Right hindlimb (tissue), 1 donor: Measurements from ENCODE around the gene CMC2.

Experiments used
- DNase-seq: peaks from one replicate; pipeline ENCODE4 v3.0.0-alpha.2; 2018

Gene CMC2

DNA sequence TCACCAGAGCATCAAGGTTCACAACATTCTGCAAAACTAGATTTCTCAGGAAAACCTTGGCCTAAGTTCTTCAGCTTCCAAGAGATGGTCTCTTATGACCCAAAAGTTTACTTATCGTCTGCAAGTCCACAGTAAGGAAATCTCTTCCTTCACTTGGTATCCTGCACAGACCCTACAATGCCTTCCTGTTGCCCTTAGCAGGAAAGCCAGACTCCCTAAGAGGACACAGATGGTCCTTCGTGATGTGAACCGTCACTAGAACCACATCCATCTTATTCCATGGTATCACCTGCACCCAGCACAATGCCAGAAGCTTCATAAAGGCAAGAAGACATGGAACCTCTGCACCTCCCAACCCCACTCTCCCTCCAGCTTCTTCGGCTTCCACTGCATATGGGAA lies 34.1 kb downstream of the CMC2 start:
- DNase-seq, result no peak

DNA sequence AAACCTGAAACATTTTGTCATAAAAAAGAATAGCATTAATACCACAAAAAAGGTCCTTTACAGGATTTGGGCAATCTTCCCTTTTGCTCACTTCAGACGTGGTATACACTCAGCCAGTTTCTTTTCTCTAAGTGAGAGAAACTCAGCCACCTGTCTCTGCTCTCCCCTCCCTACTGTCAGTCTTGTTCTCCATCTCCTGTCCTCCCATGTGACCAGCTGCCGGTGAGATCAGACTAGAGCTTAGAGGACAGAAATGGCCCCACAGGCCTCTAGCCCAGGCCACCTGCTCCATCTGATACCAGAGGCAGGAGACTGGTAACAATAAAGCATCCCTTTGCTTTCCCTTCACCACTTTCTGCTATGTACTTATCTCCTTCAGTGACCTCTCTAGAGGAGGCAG lies 34.9 kb downstream of the CMC2 start:
- no peak for DNase-seq

DNA sequence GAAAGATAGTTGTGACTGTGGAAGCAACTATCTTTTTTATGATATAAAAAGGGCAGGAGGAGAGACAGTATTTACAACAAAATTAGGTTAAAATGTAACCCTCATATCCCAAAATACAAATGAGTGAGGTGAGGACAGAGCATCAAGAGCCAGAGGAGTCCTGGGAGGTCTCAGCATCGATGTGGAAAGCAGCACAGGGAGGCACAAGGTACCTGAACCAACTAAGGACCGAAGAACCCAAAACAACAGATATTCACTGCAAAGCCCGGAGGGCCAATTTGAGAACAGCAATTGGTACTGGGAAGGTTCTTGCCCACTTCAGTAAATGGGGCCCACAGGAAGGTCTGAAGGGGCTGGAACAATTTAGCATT lies 37.6 kb downstream of the CMC2 start:
- no peak for DNase-seq

DNA sequence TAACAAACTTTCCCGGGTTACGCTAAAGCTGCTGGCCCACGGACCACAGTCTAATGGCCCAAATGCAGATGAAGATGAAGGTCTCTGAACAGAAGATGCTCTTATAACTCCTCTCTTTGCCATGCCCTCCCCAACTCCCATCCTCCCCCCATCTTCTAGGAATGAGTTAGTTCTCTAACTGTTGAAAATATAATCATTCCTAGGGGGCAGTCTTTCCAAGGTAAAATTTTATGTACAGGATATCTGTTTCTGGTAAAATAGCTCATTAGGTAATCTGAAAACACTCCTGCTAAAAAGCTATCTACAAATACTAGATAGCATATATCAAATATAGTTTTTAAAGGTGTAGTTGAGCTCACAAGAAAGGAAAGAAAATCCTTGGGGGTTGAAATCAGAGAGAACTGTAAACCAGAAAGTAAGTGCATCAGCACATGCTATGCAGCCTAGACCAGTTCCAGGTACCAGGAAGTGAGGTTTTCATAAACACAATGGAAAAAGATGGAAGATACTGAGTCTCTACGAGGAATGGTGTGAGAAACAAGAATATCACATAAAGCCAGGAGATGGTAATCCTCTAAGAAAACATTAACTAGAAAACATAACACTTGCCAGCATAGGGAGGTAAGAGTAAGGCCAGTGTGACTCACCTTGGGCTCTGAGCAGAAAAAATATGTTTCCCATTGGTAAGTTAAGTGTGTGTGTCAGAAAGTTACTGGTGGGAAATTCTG lies 38.1 kb downstream of the CMC2 start:
- DNase-seq, result no peak

DNA sequence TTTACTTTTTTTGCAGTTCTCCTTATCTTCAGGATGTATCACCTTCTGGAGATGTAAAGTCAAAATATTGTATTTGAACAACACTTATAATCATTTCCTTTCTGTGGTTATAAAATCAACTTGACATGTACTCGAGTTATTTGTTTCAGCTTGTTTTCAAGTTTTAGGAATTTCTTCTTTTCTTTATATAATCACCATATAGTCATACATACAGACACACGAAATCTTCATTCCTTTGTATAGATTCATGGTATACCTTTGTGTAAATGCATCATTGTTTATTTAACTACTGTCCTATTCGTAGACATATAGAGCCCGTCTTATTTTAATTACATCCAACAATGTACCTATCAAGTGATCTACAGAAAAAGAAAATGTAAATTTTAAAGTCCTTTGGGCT lies 40.1 kb downstream of the CMC2 start:
- no peak for DNase-seq

DNA sequence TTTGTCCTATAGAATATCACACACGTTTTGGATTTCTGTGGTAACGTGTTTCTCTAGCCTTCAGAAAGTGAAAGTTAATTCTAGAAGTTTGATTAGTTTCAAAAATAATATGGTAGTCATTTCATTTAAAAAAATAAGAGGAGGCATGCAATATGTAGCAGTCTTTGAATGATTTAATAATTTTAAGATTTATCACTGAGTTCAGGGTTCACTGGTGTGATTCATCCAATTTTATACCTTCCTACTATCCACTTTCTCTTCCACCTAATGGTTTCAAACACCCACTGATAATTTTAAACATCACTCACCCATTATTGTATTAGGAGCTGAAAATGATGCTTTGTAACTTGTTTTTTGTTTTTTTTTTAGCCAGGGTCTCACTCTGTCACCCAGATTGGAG lies 42.3 kb downstream of the CMC2 start:
- DNase-seq, result no peak

DNA sequence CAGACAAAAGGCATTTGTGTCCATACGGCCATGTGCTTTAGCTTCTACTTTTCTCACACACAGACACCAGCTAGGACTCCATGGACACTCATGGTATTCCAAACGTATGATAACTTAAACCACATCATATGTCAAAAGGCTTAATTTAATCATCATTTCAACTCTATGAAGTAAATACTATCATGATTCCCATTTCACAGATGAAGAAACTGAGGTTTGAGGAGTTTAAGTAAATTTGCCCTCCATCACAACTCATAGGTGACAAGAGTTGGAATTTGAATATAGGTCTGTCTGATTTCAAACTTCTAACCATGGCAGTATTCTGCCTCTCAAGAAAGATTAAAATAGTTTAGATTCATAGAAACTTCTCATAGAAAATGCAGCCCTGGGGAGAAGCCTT lies 43.8 kb downstream of the CMC2 start:
- no peak for DNase-seq

DNA sequence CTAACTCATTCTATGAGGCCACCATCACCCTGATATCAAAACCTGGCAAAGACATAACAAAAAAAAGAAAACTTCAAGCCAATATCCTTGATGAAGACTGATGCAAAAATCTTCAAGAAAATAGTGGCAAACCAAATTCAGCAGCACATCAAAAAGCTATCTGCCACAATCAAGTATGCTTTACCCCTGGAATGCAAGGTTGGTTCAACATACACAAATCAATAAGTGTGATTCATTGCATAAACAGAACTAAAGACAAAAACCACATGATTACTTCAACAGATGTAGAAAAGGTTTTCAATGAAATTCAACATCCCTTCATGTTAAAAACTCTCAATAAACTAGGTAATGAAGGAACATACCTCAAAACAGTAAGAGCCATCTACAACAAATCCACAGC lies 48.4 kb downstream of the CMC2 start:
- no peak for DNase-seq

DNA sequence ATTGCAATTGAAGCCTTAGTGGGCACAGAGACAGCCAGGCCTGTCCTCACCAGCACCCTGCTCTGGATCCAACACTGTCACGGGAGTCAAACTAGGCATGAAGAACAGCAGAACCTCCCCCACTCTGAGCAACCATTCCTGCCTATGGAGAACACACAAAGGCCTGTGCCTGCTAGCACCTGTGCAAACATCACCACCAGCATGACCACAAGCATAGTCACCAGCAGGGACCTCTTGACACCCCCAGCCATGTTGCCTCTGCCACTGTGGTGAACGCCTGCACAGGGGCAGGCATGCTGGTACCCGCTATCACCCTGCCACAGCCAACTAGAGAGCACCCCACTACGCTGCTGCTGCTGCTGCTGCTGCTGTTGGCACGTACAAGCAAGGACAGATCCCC lies 51.7 kb downstream of the CMC2 start:
- DNase-seq, result no peak

DNA sequence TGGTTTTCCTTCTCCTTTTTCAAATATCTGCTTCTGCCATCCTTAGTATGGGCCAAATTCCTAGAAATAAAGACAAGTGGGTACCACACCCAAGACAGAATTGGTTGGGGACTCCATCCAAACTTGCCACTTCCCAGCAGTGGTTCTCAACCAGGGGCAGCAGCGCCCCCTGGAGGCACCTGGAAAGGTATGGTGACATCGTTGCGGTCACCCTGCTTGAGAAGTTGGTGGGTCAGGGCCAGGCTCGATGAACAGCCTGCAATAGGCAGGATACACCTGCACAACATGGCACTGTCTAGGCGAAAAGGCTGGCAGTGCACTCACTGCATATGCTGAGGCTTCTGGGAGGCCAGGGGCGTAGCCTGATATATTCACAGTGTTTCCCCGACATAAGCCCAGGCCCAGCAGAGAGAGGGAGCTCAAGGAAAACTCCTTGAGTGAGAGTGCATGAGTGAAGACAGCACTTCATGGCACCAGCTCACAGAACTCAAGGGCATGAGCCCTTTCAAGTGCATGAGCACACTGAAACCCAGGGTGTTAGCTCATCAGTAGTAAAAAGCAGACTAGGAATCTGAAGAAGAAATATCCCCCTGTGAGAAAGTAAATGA lies 57.7 kb downstream of the CMC2 start:
- peak; percentile 45 for DNase-seq

DNA sequence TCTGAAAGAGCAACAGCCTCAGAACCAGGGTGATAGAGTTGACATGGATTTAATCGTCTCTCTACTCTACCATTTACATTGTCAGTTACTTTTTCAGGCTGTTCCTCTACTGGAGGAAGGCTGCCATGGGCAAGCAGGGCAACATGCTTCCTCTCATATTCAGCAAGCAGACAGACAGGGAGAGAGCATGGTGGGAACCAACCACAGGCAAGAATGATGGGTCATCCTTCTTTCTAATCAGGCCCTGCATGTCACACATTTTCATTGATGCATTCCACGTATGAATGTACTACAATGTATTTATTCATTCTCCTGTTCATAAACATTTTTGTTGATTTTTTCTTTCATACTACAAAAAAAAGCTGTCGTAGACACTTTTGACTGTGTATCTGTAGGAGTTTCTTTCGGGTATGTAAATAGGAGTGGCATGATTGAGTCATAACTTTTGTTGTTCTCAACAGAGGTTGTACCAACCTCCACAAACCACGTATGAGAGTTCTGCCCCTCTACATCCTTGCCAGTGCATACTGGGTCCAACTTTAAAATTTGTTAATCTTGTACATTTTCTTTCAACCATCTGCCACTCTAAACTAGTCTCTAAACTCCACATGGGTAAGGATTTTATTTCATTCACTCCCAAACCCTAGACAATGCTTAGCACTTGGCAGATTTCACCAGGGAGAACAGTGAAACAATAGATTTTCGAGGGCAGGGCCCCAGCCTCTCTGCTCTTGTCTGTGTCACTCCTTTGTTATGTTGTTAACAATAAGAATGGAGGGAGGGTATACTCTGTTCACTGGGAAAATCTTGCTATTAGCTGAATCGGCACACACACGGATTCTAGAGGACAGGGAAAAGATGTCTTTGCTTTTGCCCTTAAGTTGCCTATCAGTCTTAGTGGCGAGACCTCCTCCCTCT lies 58.7 kb downstream of the CMC2 start:
- no peak for DNase-seq

DNA sequence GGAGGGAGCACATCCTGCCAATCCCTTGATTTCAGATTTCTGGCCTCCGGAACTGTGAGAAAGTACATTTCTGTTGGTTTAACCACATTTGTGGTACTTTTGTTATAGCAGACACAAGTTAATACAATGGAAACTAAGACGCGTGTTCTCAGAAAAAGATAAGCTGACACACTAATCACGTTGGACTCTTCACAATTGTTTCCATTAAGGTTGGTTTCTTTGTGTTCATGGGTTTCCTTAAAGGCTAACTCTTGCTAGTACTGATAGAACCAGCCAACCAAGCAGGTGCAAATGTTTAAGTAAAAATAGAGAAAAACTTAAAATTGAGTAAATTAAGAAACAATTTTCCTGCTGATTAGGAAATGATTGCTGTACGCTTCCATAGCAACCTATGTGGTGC lies 59.4 kb downstream of the CMC2 start:
- no peak for DNase-seq

DNA sequence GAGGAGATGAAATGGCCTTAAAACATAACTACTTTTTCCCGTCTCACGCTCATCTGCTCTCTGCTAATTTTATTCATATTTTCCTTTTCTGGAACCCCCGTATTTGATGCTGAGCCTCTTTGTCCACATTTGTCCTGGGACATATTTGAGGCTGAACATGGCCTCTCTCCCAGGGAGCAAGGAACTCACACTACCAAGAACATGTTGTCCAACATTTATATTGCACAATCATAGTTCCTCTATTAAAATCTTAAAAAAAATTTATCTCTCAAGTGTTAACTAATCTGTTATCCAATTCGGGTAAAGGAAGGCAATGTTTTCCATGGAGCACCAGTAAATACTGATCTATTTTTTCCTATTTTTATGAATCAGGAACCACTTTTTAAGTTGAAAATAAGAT lies 60.2 kb downstream of the CMC2 start:
- no peak for DNase-seq

DNA sequence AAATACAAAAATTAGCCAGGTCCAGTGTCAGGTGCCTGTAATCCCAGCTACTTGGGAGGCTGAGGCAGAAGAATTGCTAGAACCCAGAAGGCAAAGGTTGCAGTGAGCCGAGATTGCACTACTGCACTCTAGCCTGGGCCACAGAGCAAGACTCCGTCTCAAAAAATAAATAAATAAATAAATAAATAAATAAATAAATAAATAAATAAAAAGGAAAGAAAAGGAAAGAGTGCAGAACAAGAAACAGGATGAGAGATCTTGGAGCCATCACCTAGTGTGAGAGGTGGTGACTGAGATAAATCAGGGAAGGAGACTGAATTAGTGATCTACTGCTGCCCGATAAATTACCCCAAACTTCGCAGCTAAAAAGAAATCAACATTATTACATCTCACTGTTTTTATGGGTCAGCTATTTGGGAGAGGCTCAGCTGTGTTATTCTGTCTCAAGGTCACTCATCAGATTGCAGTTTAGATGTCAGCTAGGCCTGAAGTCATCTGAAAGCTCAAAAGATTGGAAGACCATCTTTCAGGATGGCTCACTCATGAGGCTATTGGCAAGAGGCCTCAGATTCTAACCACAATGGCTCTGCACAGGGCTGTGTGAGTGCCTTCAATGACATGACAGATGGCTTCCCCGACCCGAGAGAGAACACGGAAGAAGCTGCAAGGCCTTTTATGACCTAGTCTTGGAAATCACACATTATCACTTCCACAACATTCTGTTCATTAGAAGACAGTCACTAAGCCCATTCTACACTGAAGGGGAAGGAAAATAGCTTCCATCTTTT lies 66.4 kb downstream of the CMC2 start:
- no peak for DNase-seq

DNA sequence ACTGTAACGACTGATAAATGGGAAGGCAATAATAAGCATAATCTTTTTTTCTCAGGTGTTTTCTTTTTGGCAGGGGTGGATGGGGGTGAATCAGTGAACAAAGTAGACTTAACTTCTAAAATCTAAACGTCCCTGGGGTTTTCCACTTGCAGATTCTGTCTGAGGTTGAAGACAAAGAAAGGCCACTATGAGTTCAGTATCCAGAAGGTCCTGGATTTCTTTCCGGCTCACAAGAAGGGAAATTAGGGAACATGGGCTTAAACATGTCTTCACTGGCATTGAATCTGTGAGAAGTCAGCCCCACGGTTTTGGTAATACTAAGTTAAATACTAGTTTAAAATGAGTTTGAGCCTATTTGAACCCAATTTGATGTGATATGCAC lies 67.8 kb downstream of the CMC2 start:
- no peak for DNase-seq

DNA sequence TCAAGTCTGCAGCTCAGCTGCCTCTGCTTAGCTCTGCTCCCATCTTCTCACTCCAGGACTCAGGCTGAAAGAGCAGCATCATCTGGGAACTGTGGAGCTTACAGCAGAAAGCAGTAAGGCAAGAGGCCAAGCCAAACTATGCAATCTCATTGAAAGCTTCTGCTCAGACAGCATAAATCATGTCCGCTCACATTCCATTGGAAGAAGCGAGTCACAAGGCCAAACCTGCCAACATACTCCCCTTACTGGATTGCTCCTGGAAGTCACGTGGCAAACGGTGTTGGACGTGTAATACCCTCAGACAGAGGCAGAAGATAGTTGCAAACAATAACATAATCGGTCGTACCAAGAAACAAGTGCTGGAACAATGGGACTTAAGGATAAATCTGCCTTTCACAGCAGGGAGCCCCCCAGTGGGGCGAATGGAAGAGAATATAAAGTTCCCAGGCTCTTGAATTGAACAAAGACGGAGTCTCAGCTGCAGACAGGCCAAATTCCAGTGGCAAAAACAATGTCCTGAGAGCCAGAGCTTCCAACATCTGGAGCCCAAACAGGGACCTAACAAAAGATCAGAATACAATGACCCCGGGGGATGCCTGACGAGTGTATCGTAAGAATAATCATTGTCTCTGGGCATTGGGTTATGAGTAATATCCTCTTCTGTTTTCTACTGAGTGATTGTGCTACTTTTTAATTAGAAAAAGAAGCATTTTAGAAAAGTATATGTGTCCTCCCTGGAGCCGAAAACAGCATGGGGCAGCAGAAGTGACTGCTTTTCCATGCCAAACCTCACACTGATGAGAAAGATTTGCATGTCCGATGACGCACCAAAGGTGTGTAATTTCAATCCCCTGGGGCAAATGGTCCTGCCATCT lies 68.4 kb downstream of the CMC2 start:
- peak; percentile 88 for DNase-seq

DNA sequence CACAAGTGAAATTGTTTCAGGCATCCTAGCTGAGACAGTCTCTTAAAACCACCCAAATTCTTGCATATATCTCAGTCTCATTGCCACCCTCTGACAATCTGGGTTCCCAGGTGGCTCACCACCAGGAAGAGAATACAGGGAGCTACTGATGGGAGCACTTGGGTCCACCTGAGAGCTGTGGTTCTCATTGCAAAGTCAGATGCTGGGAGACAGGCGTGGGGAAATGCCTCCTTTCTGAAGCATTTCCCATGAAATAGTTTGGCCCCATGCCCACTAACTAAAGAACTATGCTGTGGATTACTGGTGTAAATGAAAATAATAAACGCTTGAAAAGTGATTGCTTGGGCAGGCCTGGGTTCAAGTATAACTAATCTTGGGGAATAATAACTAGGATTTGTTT lies 70.3 kb downstream of the CMC2 start:
- DNase-seq, result no peak

DNA sequence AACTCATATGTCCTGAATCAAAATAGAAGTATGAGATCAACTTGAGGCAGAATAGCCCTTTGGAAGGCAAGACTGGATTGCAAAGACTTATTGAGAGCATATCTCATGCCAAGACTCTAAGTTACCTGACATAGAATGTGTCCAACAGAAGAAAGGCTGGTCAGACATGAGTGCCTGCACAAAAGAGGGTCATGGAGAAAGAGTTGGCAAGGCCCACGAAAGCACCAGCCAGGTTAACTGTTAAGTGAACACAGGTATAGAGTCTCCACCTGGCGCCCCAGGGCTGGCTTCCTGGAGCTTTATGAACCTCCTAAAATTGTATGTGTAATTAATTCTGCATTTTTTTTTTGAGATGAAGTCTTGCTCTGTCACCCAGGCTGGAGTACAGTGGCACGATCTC lies 71.0 kb downstream of the CMC2 start:
- DNase-seq, result no peak

DNA sequence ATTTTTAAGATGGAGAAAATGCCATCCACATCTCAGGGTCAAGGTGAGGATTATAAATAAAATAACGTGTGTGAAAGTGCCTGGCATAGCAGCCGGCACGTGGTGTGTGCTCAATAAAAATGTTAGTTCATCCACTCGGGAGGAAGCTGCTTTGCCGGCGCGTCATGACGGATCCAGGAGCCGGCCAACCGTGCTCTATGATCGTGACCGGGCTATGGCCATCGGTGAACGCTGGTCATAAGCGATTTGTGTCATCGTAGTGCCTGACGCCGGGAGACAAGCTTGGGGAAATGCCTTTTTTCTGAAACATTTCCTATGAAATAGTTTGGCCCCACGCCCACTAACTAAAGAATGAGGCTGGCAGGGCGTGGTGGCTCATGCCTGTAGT lies 74.0 kb downstream of the CMC2 start:
- DNase-seq, result peak; percentile 66

DNA sequence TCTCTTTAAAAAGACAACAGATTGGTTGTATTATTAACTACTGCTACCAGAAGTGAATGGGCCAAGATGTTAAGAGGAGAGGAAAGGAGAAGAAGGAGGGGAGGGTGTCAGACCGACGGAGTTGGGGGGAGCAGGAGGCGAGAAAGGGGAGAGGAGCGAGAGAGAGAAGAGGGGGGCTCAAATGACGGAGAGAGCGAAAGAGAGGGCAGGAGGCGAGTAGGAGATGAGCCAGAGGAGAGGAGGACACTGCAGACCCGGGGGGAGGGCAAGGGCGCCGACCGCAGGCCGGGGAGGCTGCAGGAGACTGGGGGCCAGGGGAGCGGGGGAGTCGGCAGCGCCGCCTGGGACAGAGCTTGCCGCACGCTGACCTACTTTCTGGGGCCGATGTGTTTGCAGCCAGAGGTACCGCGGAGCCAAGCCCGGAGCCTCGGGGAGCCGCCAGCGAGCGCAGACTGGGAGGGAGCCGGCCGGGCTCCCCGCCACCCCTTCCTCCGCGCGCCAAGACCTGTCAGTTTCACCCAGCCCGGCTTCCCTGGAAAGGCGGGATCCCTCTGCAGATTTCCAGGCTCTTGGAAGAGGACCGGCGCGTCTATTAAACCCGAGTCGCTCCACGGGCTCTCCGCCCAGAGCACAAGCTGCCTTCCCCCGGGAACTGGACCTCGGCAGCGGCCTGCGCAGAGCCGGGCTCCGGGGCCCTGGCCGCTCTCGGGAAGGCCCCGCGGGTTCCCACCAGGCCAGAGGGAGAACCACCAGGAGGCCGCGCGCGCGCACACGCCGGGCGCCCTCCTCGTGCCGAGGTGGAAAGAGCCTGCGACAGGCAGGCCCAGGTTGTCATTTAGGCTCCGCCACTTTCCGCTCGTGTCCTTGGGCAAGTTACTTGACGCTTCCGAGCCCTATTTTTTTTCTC lies 74.6 kb downstream of the CMC2 start:
- peak; percentile 91 for DNase-seq

DNA sequence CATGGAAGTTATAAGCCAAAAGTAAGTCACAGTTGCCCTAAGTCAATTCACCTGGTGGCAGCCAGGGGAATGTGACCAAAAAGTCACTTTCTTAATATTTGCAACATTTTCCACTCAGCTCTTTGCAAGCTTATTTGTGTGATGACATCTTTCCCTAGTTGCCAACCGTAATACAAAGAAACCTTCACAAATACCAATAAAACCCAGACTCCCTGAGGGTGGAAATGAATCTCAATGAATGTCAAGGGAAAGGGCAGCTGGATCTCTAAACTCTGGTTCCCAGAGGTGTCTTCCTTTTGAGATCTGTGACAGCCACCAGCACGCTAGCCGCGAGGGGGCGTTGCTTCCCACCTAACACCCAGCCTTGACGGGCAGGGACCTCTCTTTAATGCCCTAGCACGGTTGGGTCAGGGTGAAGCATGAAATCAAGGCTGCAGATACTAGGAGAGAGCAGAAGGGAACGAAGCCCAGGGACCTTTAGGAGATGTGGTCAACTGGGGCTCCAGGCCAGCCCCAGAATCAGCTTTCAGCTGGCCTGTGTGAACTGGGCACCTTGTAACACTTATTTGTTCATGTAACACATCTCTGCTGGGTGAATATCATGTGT lies 82.2 kb downstream of the CMC2 start:
- DNase-seq, result peak; percentile 28
